ENCODE results near the gene FAIM2.

Gene FAIM2

DNA sequence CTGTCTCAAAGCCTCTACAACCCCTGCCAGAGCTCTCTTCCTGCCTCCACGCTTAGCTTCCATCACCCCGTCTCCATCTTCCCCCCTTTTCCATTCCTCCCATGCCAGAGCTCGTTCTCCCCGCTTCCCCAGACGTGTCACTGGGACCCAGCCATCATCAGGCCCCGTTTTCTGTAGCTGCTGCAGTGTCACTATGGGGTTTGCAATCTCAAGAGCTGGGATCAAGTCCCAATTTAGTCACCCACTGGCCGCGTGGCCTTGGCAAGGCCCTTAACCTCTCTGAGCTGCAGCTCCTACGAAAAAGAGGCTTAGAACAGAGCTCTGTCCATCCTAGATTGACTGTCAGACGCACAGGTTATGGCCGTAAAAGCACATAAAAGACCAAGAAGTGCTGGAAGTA is 901 bp upstream of the FAIM2 start:
- TF ChIP-seq, protein P1, sequence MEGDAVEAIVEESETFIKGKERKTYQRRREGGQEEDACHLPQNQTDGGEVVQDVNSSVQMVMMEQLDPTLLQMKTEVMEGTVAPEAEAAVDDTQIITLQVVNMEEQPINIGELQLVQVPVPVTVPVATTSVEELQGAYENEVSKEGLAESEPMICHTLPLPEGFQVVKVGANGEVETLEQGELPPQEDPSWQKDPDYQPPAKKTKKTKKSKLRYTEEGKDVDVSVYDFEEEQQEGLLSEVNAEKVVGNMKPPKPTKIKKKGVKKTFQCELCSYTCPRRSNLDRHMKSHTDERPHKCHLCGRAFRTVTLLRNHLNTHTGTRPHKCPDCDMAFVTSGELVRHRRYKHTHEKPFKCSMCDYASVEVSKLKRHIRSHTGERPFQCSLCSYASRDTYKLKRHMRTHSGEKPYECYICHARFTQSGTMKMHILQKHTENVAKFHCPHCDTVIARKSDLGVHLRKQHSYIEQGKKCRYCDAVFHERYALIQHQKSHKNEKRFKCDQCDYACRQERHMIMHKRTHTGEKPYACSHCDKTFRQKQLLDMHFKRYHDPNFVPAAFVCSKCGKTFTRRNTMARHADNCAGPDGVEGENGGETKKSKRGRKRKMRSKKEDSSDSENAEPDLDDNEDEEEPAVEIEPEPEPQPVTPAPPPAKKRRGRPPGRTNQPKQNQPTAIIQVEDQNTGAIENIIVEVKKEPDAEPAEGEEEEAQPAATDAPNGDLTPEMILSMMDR (IDR thresholded peaks at IDR 0.05; ENCODE audit: low read depth, low read length, missing control alignments): no peak
- no peak for DNase-seq (ENCODE audit: low read depth)
- H3K4me3 ChIP-seq (ENCODE audit: low read depth, low read length): no peak overlapping the region
- in situ Hi-C loops (cut with HindIII; ENCODE audit: low sequenced_read_pairs): no loop called here

- in situ Hi-C loops (cut with HindIII; ENCODE audit: low sequenced_read_pairs): no loop called here
- H3K4me3 ChIP-seq (ENCODE audit: low read depth, low read length): peak overlapping the region; percentile 21
- DNase-seq (ENCODE audit: low read depth): no peak
- TF ChIP-seq, protein P1 (IDR thresholded peaks at IDR 0.05; ENCODE audit: low read depth, low read length, missing control alignments): no peak
Observed at GRCh38 chr12:49903351-49903699, 375 bp downstream of the FAIM2 start.

DNA sequence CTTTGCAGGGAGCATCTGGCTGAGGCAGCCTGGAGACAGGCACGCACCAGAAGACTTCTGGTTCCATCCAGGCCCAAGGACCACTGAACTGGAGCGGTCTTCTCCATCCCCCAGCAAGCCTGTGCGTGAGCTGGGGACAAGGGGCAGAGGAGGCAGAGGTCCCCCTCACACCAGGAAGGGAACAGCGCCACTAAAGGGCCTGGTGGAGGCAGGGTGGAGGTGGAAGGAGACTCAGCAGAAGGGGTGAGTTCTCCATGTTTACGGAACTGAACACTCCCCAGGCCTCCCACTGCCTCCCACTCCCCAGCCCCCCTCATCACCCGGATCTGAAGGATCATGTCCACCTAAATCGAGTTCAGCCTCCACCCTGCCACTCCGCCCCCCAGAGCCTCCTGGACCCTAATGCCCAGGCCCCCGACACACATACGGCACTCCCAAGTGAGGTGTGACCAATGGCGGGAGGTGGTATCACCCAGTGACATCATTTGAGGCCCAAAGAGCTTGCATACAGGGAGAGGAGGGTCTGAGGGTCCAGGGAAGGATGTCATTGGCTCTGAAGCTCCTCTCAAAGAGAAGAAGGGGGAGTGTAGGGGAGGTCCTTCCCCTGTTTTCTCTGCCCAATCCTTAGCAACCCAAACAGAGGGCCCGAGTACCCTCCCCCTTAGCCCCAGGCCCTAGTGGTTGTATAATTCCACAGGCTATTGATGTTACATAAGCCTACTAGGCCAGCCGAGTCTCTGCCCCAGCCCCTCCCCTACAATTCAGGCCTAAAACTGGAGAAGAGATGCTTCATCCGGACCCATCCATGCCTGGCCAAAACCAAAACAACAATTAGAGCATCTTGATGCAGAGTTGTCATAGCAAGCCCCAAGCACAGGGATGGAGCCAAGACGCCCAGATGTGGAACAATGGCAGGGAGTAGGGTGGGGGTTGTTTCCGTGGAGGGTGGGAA is 1.0 kb downstream of the FAIM2 start:
- no peak overlapping the region for H3K4me3 ChIP-seq (ENCODE audit: low read depth, low read length)
- in situ Hi-C loops (cut with HindIII; ENCODE audit: low sequenced_read_pairs): no loop called here
- TF ChIP-seq, protein P1 (IDR thresholded peaks at IDR 0.05; ENCODE audit: low read depth, low read length, missing control alignments): no peak
- DNase-seq (ENCODE audit: low read depth): no peak

DNA sequence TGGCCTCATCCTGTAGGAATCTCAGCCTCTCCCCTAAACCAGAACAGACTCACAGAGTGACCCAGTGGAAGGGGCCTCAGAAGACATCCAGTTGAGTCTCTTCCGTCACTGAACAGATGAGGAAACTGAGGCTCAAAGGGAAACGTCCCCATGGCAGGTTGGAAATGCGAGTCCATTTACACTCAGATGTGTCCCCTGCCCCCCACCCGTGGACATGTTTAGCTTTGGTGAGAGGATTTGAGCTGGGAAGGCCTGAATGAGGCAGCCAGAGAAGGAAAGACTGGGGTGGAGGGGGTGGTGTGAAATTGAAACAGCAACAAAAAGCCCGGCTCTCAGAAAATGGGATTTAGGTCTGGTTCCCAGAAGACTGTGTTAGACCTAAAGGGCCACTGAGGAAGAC is 1.7 kb downstream of the FAIM2 start:
- in situ Hi-C loops (cut with HindIII; ENCODE audit: low sequenced_read_pairs): no loop called here
- no peak for DNase-seq (ENCODE audit: low read depth)
- no peak overlapping the region for H3K4me3 ChIP-seq (ENCODE audit: low read depth, low read length)
- TF ChIP-seq, protein P1 (IDR thresholded peaks at IDR 0.05; ENCODE audit: low read depth, low read length, missing control alignments): no peak

DNA sequence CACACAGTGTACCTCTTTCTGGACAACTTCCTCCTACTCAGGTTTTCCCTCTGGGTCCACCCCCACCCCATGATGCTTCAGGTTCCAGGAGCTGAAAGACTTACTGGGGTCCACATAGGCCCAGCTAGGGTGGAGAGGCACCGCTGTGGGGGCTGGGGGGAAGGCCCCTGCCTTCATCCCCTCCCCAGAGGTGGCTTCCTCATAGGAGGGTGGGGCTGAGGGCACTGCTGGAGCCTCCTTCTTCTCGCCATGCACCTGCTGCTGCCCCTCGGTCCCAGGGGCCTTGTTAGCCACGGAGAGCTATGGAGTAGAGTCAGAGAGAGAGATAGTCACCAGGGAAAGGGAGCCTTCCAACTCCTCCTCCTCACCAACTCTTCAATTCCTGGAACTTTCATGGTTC is 2.7 kb downstream of the FAIM2 start:
- TF ChIP-seq, protein P1 (IDR thresholded peaks at IDR 0.05; ENCODE audit: low read depth, low read length, missing control alignments): no peak
- DNase-seq (ENCODE audit: low read depth): no peak
- no peak overlapping the region for H3K4me3 ChIP-seq (ENCODE audit: low read depth, low read length)
- in situ Hi-C loops (cut with HindIII; ENCODE audit: low sequenced_read_pairs): no loop called here

DNA sequence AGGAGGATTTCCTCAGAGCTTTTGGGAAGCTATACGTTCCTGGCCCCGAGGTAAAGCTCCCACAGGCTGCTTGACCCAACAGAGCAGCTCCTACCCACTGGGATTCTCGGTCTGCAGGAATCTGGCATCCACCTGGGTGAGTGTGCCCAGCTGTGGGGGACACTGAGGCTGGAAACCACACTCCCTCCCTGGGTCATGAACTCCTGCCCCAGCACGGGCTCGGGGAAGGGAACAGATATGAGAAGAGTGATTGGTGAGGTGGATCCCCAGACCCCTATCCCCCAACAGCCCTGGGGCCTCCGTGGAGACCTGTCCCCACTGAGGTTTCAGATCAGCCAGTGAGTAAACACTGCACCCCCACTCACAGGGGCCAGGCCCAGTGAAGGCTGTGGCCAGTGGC is 3.3 kb downstream of the FAIM2 start:
- no peak overlapping the region for H3K4me3 ChIP-seq (ENCODE audit: low read depth, low read length)
- in situ Hi-C loops (cut with HindIII; ENCODE audit: low sequenced_read_pairs): no loop called here
- no peak for DNase-seq (ENCODE audit: low read depth)
- TF ChIP-seq, protein P1 (IDR thresholded peaks at IDR 0.05; ENCODE audit: low read depth, low read length, missing control alignments): no peak

Measured in astrocyte of the cerebellum (primary cell).